Measurements from ENCODE around the gene SCART1. TPM values are rescaled to one million over a fixed set of nuclear protein-coding genes. Genes with fewer than 3 reads are reported as not detected.
"Not testable (repeated sequence)": the region's sequence is repeated elsewhere in the genome, so short reads cannot be mapped to it uniquely, and the experiment has no call there.

SCART1 gene
- total and polyA plus RNA-seq, 8 donors = 0.43 to 9.3 (median 5.9) TPM; not detected in 1

DNA sequence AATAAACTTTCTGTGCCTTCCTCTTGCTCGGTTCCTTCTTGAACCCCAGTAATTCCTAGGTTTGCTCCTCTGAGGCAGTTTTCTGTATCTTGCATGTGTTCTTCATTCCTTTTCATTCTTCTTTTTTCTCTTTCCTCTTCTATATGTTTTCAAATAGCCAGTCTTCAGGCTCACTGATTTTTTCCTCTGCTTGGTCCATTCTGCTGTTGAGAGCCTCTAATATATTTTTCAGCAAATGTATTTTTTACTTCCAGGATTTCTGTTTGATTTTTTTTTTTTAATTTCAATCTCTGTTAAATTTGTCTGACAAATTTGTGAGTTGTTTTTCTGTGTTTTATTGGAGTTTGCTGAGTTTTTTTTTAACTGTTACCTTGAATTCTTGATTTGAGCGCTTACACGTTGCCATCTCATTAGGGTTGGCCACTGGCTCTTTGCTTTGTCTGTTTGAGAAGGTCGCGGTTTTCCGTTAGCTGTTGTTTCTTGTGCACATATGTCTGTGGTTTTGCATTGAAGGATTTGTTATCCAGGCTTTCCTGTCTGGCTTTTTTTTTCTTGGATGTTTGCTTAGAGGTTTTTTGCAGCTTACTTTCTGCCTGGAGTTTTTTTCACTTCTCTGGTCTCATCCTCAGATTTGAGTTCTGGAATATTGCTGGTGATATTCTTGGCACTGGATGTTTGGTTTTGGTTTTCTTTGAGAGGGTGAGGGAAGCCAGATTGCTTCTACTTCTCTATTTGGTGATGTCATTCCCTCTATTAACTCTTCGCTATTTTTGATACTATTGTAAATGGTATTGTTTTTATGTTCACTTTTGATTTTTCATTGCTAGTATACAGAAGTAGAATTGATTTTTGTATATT, 42.0 kb upstream of the SCART1 start:
- 95 to 99% (median 98%) methylated on average over 7 of the region's 7 CpGs for WGBS, 5 donors

GRCh38 chr10:133412381-133412711, 41.4 kb upstream of the SCART1 start:
- Histone ChIP-seq H3K4me1 (no peaks in the 10 kb centered on the region), H3K36me3 (peaks cover 21 to 85% (median 83%) of the 10 kb centered on the region in 4 donors), H3K27me3 (no peaks in the 10 kb centered on the region), H3K4me3 (no peak overlapping the region), H3K27ac (no peak overlapping the region), H3K9me3 (peaks cover 0 to 26% (median 16%) of the 10 kb centered on the region in 4 donors)
- TF ChIP-seq POLR2A (IDR thresholded peaks at IDR 0.05) (no peak), POLR2AphosphoS5 (IDR thresholded peaks at IDR 0.05) (no peak), CTCF (IDR thresholded peaks at IDR 0.05) (no peak), EP300 (IDR thresholded peaks at IDR 0.05) (no peak)
- DNase-seq = no peak
- intact Hi-C loops (cut with DNase I; ENCODE audit: low total_unique reads) = no loop called here

More for the DNA sequence above, 42.0 kb upstream of the SCART1 start:
- no peaks in the 10 kb centered on the region for H3K27me3 ChIP-seq
- H3K4me3 ChIP-seq = no peak overlapping the region
- intact Hi-C loops (cut with DNase I; ENCODE audit: low total_unique reads) = no loop called here
- H3K9me3 ChIP-seq = peaks cover 0 to 26% (median 16%) of the 10 kb centered on the region in 4 donors
- H3K36me3 ChIP-seq = peaks cover 21 to 89% (median 87%) of the 10 kb centered on the region in 4 donors
- TF ChIP-seq CTCF (IDR thresholded peaks at IDR 0.05) (no peak), EP300 (IDR thresholded peaks at IDR 0.05) (no peak), POLR2A (IDR thresholded peaks at IDR 0.05) (no peak), POLR2AphosphoS5 (IDR thresholded peaks at IDR 0.05) (no peak)
- H3K4me1 ChIP-seq = no peaks in the 10 kb centered on the region
- no peak overlapping the region for H3K27ac ChIP-seq
- DNase-seq = no peak

DNA sequence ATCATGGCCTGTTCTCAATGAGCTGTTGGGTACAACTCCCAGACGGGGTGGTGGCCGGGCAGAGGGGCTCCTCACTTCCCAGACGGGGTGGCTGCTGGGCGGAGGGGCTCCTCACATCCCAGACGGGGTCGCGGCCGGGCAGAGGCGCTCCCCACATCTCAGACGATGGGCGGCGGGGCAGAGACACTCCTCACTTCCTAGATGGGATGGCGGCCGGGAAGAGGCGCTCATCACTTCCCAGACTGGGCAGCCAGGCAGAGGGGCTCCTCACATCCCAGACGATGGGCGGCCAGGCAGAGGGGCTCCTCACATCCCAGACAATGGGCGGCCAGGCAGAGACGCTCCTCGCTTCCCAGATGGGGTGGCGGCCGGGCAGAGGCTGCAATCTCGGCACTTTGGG, 39.3 kb upstream of the SCART1 start:
- DNase-seq; H3K4me1 ChIP-seq; H3K4me3 ChIP-seq; H3K27me3 ChIP-seq; intact Hi-C loops (cut with DNase I; ENCODE audit: low total_unique reads); H3K27ac ChIP-seq: not testable (repeated sequence)
- peaks cover 30 to 82% (median 80%) of the 10 kb centered on the region in 4 donors for H3K36me3 ChIP-seq
- WGBS, 5 donors = 96 to 99% (median 97%) methylated on average over 18 to 23 of the region's 23 CpGs
- peaks cover 0 to 26% (median 16%) of the 10 kb centered on the region in 4 donors for H3K9me3 ChIP-seq

DNA sequence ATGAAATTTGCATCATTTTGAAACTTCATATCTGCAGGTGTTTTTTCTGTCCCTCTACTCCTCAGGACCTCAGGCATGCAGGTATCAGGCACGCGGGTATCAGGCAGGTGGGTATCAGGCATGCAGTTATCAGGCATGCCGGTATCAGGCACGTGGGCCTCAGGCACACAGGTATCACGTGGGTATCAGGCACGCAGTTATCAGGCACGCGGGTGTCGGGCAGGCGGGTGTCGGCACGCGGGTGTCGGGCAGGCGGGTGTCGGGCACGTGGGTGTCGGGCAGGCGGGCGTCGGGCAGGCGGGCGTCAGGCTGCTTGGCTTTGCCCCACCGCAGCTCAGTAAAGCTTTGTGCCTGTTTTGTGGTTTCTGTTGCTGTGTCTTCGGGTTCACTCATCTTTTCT, 38.0 kb upstream of the SCART1 start:
- Histone ChIP-seq H3K36me3 (peaks cover 28 to 82% (median 80%) of the 10 kb centered on the region in 4 donors), H3K4me3 (no peak overlapping the region), H3K4me1 (no peaks in the 10 kb centered on the region), H3K27ac (no peak overlapping the region), H3K27me3 (peaks cover 0 to 6% (median 0%) of the 10 kb centered on the region in 3 donors), H3K9me3 (peaks cover 0 to 20% (median 13%) of the 10 kb centered on the region in 4 donors)
- DNase-seq = no peak
- intact Hi-C loops (cut with DNase I; ENCODE audit: low total_unique reads) = no loop called here
- 93 to 96% (median 94%) methylated on average over 25 of the region's 25 CpGs for WGBS, 5 donors
- TF ChIP-seq POLR2A (IDR thresholded peaks at IDR 0.05) = no peak
- no peak for TF ChIP-seq EP300 (IDR thresholded peaks at IDR 0.05)
- no peak for TF ChIP-seq CTCF (IDR thresholded peaks at IDR 0.05)
- no peak for TF ChIP-seq POLR2AphosphoS5 (IDR thresholded peaks at IDR 0.05)

Measured in stomach (tissue), 9 donors.